Left renal pelvis (tissue), 4 donors: ENCODE measurements around the gene TARS1. TPM values are rescaled to one million over a fixed set of nuclear protein-coding genes. Genes with fewer than 3 reads are reported as not detected.

Experiments
- DNase-seq, 4 donors: peaks; one replicate each; pipeline ENCODE4 v3.0.0-alpha.2; 2013; ENCODE audit warnings: low read depth in 4 of 4, low spot score in 3 of 4
- polyA plus RNA-seq, 4 donors: library from polyadenylated mRNA; unstranded; fragments of 120-200 nt; gene quantifications; one replicate each; pipeline ENCODE4 v1.2.1, GENCODE V29; 2013; ENCODE audit not compliant: insufficient read length in 4 of 4

The TARS1 gene
- polyA plus RNA-seq, 4 donors: 111 to 142 (median 123) TPM

DNA sequence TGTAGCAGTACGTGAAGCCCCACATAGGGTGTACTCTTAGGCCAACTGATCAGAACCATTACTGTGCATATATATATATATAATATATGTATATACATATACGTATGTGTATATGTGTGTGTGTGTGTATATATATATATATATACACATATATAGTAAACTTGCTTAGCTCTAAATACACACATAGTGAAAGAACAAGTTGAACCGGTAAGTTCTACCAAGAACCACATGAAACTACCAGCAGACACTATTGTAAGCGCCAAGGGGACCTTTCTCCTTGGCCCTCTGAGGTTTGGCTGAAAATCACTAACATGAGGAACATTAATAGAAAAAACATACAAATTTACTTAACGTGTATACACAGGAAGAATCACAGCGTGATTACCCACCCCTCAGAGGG, 1.8 kb upstream of the TARS1 start:
- DNase-seq: no peak

DNA sequence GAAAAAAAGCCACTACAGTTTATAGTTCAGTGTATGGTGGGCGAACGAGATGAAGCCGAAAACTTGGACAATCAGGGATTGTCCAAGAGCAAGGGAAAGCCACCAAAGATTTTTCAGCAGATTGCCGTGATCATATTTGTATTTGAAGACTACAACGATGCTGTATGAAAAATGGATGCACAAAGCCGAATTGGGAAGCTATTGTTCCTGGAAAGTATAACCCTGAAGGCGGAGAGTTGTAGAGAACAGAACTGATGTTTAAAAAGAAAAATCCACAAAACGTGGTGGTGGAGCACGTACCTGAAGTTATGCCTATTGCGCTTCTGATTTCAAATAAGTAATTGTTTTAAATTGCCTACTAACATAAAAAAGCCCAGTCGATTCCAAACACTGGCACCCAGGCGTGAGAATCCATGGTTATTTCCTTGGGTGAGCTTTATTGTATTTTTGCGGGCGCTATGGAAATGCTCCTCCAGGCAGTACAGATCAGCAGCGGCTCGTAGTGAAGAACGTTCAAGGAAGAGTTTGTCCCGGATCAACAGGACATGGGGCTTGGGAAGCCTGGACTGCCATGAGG, 772 bp upstream of the TARS1 start:
- DNase-seq: no peak

DNA sequence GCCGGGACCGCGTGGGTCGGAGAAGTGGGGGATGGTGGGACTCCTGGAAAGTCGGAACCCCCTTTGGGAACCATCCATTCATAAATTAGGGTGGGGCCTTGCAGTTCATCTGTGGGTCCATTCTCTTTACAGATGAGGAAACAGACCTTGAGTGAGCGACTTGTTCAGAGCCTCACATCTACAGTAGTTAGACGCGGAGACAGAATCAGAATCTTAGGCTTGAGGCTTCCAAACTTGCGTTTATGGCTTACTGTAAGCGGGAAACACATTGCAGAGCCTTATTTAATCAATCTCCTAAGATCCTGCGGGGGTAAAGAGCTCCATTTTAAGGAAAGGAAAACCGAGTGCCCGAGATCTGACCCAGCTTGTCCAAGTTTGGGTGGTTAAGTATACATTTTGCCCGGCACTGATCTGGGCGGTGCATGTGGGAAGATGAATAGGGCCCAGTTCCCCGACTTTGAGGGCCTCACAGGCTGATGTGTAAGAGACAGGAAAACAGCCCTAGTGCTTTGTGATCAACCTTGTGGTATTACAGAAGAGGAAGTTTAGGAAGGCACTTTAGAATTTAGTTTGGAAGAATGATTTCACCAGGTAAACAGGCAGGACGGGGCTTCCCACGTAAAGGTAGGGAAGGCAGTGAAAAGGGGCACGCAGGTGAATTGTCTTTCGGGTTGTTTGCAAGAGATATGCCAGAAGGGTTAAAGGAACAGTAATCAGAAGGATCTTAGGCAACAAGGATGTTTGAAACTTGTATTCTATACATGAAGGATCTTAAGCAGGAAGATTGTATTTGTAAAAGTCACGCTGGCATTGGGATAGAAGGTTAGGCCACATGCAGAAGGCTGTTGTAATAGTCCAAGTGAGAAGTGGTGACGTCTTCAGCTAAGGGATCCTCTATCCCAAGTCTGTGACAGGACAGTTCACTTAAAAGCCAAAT, 744 bp downstream of the TARS1 start:
- peak in 2 of 4 donors; percentile 29 to 38 for DNase-seq

DNA sequence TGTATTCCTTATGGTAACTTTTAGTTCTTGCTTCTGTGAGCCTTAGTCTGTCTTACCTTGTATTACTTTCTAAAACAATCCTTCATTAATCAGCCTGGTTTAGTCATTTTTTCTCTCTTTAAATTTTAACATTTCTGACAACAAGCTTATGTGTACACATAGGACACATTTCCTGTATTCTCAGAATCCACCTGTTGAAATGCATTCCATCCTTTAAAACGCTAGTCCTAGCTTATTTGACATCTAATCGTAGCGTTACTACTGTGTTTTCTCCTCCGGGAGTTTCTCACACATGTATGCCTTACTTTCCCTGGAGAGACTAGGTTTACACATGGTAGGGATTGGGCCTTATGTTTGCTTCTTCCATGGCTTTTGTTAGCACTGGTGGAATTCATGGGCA, 3.8 kb downstream of the TARS1 start:
- DNase-seq: no peak

DNA sequence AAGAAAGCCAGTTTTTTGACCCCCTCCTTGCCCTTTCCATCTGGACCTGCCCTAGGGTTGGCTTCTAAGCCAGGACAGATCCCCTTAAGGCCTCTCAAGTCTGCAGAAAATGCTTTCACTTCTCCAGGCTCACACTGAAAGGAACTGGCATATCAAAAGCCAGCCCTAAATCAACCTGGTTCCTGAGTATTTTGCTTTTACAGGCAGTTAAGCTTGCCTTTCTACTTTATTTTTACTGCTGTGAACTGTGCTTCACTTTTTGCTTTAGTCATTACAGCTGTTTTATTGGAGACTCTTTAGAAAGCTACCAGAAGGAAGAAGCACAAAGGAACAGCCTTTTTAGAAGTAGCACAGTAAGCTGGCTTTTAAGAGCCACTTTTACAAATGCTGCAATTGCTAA, 5.0 kb downstream of the TARS1 start:
- no peak for DNase-seq

GRCh38 chr5:33448118-33448517, 7.4 kb downstream of the TARS1 start:
- no peak for DNase-seq

DNA sequence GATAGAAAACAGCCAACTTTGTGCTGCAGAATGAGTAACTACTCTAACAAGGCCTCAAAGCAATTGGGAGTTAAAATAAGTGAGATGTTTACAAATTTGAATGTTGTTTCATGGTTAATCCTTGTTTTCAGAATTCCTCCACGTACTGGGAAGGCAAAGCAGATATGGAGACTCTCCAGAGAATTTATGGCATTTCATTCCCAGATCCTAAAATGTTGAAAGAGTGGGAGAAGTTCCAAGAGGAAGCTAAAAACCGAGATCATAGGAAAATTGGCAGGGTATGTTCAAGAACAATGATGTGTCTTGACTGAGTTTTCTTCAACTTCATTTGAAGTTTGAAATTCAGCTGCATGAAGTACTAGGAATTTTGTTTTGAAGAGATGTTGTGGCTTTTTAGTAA, 16.4 kb downstream of the TARS1 start:
- no peak for DNase-seq

DNA sequence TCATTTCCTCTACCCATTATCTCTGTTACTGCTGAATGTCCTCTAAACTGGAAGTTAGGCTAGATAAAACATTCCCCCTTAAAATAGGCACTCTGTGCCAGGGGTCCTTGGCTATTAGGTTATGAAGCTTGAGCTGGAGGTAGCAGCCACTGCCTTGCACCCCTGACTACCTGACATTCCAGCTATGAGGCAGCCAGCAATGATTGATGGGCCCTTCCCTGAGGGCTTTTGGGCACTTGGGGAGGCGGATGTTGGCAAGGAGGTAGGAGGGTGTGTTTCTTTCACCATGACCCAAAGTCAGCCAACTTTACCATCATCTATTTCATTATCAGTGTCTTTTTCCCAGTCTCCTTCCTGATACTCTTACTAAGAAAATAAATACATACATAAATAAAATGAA, 17.1 kb downstream of the TARS1 start:
- DNase-seq: no peak

DNA sequence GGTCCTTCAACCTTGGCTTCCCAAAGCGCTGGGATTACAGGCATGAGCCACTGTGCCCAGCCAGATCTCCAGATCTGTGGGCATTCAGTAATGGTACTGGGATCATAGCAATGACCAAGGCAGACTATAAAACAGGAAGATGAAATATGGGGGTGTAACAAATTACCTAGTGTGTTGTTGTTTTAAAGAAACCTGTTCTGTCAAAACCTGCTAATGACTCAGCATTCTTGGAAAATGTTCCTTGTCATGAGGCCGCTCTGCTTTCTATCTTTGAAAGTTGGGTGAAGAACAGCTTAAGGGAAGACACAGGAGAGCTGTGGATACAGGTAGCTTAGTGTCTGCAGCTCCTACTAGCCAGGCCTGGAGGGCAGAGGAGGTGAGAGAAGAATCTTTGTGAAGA, 19.4 kb downstream of the TARS1 start:
- DNase-seq: no peak

DNA sequence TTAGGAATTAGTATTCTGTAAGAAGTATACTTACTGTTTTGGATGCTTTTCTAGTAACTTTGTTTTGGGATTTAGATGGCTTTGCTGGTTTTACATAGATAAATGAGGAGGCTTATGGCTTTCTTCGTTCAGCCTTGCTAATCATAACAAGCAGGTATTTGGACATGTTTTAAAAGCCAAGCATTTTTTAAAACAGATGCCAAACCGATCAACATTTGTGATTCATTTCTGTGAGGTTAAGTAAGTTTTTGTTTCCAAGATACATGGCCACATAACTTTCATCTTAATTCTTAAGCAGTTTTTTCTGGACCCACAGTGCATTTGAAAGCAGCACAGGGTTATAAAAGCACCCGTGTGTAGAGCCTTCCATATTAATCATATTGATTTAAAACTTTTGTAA, 21.7 kb downstream of the TARS1 start:
- DNase-seq: no peak

GRCh38 chr5:33465120-33465519, 24.4 kb downstream of the TARS1 start:
- no peak for DNase-seq

- DNase-seq: no peak
These were observed 28.1 kb downstream of the TARS1 start for GRCh38 chr5:33468775-33469435.

DNA sequence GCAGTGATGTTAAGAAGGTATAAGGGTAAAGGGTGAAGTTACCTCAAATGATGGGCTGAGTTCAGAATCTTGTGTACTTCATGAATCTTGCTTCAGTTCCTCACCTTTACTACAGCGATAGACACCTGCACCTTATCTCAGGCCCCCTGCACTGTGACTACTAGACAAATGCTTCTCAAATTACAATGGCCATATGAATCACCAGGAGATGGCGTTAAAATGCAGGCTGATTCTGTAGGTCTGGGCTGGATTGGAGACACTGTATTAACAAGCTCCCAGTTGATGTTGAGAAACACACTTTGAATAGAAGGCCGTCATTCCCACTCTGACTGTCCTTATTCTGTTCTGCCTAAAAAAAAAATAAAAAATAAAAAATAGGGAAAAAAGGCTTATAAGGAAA, 29.8 kb downstream of the TARS1 start:
- DNase-seq: peak in 2 of 4 donors; percentile 40 to 54

- no peak for DNase-seq
These were observed 32.1 kb downstream of the TARS1 start for GRCh38 chr5:33472805-33473409.

DNA sequence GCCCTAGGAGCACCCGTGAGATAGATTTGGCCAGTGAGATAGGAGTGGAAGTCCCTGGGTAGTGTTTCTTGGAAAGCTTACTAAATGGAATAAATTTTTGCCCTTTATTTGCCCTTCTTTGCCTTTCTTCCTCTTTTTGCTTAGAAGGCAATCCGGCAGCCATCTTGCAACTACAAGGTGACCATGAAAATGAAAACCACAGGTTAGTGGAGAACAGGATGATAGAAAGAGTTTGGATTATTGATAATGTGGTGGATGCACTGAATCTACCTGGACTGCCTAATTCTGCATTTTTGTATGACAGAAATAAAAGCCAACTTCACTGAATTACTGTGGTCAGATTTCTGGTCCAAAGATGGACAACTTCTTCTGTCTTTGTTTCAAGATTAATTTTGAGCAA, 33.2 kb downstream of the TARS1 start:
- no peak for DNase-seq

DNA sequence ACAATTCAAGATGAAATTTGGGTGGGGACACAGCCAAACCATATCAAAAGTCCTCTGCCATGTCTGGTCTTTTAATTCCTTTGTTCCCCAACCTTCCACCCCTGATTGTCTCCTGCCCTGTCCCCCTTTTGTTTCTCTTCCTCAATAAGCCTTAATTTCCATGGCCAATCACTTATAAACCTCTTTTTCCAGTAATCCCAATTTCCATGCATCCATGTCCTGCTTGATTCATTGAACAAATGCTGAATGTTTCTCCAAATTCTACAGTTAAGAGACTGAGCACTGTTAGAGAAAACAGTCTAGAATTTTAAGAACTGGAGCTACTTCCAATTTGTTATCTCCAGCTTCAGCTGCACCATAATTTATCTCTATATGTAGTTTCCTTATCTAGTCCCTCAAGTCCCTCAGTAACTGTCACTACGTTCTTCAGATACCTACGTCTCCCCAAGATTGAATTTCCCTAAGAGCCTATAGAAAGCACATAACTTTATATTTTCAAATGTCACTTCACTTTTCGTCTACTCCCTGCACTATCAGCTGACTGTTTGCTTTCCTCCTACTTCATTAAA, 34.2 kb downstream of the TARS1 start:
- no peak for DNase-seq

DNA sequence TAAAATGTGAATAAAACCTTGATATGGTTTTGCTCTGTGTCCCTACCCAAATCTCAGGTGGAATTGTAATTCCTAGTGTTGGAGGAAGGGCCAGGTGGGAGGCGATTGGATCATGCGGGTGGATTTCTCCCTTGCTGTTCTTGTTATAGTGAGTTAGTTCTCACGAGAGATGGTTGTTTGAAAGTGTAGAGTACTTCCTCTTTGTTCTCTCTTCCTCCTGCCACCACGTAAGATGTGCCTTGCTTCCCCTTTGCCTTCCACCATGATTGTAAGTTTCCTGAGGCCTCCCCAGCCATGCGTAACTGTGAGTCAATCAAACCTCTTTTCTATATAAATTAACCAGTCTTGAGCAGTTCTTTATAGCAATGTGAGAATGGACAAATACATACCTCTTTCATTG, 34.9 kb downstream of the TARS1 start:
- DNase-seq: no peak

DNA sequence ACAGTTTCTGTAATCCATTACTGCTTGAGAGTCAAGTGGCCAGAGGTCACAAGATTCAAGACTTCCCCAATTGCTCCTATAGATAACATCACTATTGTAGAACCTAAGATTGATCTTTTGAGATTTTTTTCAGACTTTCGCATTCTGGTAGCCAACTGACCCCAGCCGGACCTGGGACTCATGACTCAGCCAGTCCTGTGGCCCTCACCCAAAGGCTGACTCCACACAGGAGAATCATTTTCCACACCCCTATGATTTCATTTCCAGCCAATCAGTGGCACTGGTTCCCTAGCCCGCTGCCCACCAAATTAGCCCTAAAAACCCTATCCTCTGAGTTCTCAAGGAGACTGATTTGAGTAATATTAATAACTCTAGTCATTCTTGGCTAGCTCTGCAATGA, 36.2 kb downstream of the TARS1 start:
- no peak for DNase-seq

GRCh38 chr5:33477816-33478215, 37.1 kb downstream of the TARS1 start:
- no peak for DNase-seq

- DNase-seq: no peak
These were observed 38.5 kb downstream of the TARS1 start for GRCh38 chr5:33479311-33479710.

DNA sequence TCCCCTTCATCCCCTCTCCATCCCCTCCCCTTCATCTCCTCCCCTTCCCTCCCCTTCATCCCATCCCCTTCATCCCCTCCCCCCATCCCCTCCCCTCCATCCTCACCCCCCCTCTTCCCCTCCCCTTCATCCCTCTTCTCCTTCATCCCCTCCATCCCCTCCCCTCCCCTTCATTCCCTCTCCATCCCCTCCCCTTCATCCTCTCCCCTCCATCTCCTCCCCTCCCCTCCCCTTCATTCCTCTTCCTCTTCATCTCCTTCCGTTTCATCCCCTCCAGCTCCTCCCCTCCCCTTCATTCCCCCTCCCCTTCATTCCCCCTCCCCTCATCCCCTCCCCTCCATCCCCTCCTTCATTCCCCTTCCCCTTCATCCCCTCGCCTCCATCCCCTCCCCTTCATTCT, 40.1 kb downstream of the TARS1 start:
- no peak for DNase-seq
